Stimulated activated CD8-positive, alpha-beta memory T cell treated with anti-CD3 and anti-CD28 coated beads, Interleukin-7, amount 100 ng/mL, for 4 hours (primary cell): ENCODE measurements around the gene NDUFB1.

ENCODE experiments used
- DNase-seq, 2 donors: peaks; one replicate each; pipeline ENCODE4 v3.0.0-alpha.2; 2020; ENCODE audit warnings: low read depth in 2 of 2

The NDUFB1 gene

DNA sequence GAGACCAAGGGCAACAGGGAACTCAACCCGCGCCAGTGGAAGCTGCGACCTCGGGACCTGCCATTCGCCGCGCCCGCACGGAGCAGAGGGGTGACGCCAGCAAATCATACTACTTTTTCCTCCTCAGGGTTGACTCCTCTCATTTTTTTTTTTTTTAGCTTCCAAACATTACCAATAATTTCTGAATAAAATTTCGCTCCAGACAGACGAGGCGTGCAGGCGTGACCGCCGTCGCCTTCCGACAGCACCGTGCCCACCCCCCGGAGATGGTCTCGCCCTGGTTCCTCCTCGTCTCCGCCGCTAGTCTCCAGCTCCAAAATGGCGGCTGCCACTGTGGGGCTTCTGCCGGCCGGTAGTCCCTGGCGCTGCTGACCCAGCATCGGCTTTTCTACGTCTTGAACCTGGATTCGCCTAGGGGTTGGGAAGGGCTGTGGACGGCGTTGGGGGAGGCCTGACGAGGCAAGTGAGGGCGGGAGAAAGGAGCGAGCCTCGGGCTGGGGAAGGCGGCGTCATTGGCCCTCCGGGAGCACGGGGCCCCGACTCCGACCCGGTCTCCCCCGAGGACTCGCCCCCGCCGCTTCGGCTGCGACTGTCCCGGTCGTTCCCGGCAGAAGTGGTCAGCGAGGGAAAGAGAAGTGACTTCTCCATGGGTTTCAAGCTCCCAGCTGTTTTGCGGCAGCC, at the start of gene NDUFB1, which contains the start of gene CPSF2:
NDUFB1 (minus strand) TSS at position 37 of the 681 bp plus-strand sequence. CDS start 4,069 bp downstream, outside the sequence.
CPSF2 (plus strand) TSS at position 300 of the 681 bp plus-strand sequence. CDS start 9,016 bp downstream, outside the sequence.
- DNase-seq = peak; percentile 68 to 76

DNA sequence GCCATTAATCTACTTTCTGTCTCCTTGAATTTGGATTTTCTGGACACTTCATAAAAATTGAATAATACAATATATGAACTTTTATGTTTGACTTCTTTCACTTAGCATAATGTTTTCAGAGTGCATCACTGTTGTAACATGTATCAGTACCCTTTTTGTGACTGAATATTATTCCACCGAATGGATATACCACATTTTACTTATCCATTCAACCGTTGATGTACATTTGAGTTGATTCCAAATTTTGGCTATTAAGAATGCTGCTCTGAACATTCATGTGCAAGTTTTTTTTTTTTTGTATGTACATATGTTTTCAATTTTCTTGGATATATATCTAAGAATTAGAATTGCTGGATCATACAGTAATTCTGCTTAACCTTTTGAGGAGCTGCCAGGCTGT, 43.5 kb upstream of the NDUFB1 start:
- DNase-seq = no peak

- DNase-seq = no peak
These were observed 40.0 kb upstream of the NDUFB1 start for GRCh38 chr14:92161521-92161920.

DNA sequence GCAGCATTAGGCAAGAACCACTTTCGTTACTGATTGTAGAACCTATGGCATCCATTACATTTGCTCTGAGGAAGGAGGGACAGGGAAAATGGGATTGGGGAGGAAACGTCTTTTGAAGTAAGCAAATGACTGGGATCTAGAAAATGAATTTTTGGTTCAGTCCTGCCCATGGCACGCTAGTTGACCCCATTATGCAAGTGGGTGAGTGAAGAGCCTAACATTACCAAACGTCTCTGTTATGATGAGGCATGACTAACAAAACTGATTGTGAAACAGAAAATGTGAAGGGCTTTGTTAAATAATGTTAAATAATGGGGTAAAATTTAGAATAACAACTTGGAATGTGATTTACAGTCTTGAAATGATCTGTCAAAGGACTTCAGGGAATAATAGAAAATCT, 39.1 kb upstream of the NDUFB1 start:
- no peak for DNase-seq

DNA sequence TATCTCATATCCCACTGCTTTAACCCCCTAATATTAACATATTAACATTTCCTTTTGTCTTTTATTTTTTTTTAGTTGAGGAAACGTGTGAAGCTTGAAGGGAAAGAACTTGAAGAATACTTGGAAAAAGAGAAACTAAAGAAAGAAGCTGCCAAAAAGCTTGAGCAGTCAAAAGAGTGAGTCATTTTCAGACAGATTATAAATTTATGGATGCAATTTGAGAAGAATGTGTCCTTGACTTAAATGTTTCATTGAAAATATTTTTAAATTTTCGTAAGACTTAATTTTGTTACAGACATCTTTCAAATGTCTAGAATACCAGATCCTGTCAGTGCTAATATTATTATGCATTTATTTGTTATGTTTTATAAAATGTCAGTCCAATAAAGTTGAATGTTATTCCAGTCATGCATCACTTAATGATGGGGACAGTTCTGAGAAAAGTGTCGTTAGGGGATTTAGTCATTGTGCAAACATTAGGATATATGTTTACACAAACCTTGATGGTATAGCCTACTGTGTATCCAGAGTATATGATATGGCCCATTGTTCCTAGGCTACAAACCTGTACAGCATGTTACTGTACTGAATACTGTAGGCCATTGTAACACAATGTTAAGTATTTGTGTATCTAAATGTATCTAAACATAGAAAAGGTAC, 32.9 kb upstream of the NDUFB1 start:
- DNase-seq = no peak

DNA sequence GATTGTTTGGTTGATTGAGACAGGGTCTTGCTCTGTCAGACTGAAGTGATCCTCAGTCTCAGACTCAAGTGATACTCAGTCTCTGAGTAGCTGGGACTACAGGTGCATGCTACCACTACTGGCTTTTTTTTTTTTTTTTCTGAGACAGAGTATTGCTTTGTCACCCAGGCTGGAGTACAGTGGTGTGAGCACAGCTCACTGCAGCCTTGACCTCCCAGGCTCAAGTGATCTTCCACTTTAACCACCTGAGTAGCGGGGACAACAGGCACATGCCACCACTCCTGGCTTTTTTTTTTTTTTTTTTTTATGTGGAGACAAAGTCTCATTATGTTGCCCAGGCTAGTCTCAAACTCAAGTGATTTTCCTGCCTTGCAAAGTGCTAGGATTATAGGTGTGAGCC, 32.1 kb upstream of the NDUFB1 start:
- no peak for DNase-seq

- no peak for DNase-seq
These were observed 23.2 kb upstream of the NDUFB1 start for GRCh38 chr14:92144708-92145107.

DNA sequence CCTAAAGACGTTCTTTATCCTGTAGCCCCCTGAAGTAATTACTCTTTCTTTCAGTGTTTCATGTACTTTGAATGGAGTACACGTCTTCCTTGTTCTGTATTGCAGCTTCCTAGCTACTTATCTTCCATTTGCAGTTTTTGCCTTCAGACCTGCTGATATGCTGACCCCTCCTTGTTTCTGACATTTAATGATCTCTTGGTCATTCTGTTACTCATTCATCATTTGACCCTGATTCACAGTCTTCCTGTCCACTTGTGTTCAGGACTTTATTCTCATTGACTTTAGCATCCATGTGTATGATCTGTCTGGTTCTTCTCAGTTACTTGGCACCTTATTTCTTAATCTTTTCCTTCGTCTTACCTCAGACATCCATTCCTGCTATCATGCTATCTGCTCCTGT, 22.5 kb upstream of the NDUFB1 start:
- DNase-seq = no peak

DNA sequence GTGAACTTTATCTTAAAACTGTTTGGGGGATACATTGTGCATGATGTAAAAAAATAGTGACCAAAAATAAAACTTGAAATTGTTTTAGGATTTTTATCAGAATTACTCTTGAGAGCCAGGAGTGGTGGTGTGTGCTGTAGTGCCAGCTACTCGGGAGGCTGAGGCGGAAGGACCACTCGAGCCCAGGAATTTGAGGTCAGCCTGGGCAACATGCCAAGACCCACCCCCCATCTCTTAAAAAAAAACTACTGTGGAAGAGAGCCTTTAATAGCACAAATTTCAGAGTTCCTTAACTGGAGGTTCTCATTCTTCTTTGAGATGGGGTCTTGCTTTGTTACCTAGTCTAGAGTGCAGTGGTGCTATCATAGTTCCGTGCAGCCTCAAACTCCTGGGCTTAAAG, 21.8 kb upstream of the NDUFB1 start:
- no peak for DNase-seq

- DNase-seq = no peak
These were observed 13.8 kb upstream of the NDUFB1 start for GRCh38 chr14:92135269-92135668.

DNA sequence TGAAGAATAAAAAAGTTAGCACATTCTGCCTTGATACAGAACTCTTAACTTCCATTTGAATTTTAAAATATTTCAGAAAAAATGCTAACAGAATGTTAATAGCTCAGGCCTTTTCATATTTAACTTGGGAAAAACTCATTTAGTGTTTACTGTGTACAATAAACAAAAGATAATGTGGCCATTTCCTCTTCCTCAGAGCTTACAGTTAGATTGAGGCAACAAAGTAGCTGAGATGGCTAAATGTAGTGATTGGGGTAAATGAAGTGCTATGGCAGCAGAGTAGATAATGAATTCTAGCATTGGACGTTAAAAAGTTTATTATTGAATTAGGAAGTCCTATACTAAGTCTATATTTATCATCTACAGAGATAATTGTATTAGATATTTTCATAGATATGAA, 12.9 kb upstream of the NDUFB1 start:
- no peak for DNase-seq

DNA sequence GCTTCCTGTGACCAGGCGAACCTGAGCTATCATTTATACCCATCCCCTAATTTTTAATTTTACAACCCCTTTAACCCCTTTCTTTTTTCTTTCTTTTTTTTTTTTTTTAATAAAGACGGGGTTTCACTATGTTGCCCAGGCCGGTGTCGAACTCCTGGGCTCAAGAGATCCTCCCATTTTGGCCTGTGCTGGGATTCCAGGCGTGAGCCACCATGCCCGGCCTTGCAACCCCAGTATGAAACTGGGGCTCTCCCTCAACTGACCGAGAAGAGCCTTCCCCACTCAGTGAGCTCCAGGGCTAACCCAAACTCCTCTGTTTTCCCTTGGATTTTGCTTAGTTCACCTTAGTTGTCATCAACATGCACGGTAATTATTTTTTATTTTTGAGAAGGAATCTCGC, 1.3 kb upstream of the NDUFB1 start:
- no peak for DNase-seq

DNA sequence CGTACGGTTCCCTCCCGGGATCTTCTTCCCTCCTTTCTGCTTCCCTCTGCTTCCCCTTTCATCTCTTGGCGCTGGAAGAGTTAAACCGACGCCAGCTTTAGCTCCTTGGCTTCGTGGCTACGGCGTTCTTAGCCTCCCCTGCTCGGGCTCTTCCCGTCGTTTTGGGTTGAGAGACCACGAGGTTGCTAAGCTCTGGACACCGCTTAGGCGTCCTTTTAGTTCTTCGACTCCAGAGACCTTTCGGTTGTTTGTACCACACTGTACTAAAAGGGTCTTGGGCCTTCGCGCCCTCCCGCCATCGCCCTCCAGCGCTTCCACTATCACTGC, 808 bp upstream of the NDUFB1 start:
- DNase-seq = no peak

DNA sequence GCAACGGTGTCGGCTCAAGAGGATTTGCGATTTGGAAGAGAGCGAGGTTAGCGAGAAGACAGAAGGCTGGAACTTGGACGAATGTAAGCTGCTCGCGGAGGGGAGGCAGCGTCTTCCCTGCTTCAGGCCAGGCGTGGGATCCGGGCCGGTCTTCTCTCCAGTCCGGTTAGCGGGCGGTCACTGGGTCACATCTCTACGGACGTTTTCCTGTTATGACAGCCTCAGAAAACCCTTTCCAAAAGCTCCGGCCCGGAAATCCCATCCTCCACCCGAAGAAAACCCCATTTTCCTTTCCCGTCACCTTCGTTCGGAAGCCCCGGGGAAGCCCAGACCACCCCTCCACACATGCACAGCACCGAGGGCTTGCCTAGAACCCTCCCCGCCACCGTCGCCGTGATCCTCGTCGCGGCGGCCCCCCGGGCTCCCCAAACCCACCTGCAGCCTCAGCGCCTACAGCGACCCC, 268 bp downstream of the NDUFB1 start:
- no peak for DNase-seq

- no peak for DNase-seq
These were observed 12.0 kb downstream of the NDUFB1 start for GRCh38 chr14:92109490-92109889.

- no peak for DNase-seq
These were observed 12.9 kb downstream of the NDUFB1 start for GRCh38 chr14:92108345-92109254.

DNA sequence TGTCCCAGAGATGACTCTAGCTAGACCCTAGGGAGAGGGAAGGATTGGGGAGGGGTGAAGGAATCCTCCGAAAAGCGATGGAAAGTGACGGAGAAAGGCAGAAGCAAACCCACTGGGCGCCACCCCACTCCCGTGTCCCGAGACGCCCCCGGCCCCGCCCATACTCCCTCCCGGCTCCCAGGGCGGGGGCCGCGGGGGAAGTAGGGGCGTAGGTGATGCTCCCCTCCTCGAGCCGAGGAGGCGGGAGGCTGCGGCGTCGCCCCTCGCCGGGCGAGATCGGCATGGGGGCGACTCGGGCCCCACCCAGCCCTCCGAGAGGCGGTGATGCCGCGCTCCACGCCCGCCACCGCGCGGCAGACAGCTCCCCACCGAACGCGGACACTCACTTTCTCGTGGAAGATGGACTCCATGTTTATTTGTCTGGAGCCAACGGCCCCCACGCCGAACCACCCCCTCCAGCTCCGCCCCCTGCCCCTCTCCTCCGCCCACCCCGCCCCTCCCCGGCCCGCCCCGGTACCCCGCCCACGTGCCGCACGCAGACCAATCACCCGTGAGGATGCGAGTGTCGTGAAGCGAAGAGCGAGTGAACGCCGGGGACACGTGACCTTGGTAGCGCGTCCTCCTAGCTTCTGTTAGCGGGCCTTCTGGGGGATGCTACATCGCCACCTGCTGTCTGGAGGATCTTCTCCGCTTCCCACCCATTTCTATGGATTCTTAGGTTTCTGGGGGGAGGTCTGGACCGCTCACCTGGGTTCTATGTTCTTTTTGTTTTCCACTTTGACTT, 15.2 kb downstream of the NDUFB1 start, which contains the start of gene ATXN3:
ATXN3 (minus strand) TSS at position 440 of the 784 bp plus-strand sequence; CDS start at position 410, 30 bp downstream.
- DNase-seq = peak; percentile 94 to 95

- DNase-seq = no peak
These were observed 15.7 kb downstream of the NDUFB1 start for GRCh38 chr14:92105893-92106142.

- no peak for DNase-seq
These were observed 16.2 kb downstream of the NDUFB1 start for GRCh38 chr14:92105073-92105892.

- DNase-seq = no peak
These were observed 18.0 kb downstream of the NDUFB1 start for GRCh38 chr14:92103363-92103989.
